Fibroblast of lung (primary cell): ENCODE data around the gene FLRT2.

ENCODE experiments used
- CTCF ChIP-seq, 2 donors: IDR thresholded peaks in 1 of 2; conservative IDR thresholded peaks in 1 of 2; 1 replicate in 1 of 2; 2 replicates in 1 of 2; pipeline ENCODE4 v1.5.1; 2011 to 2012; ENCODE audit warnings: low read length in 2 of 2, control low read depth in 1 of 2, inconsistent platforms in 1 of 2, low read depth in 1 of 2, mild to moderate bottlenecking in 1 of 2
- EZH2 ChIP-seq: IDR thresholded peaks from 2 replicates; pipeline ENCODE4 v1.5.1; 2012; ENCODE audit warnings: low read length, control low read depth, mild to moderate bottlenecking; ENCODE audit errors: missing control alignments

GRCh38 chr14:85602345-85602744 is 72.4 kb downstream of the FLRT2 start:
- TF ChIP-seq CTCF (conservative IDR thresholded peaks at IDR 0.05 in 1 of 2, IDR thresholded peaks at IDR 0.05 in 1 of 2; ENCODE audit: low read depth in 1 of 2, low read length in 2 of 2) (no peak), EZH2 (no peak)
